Lung (tissue), 12 donors: Measurements from ENCODE around the gene MBLAC2. TPM values are rescaled to one million over a fixed set of nuclear protein-coding genes. Genes with fewer than 3 reads are reported as not detected.
A peak's percentile ranks its signal among the peaks of the same experiment; 100 is the strongest.

ENCODE experiments used
- ATAC-seq: fragments of 200-7000 bp; cut with Tn5 transposase; one replicate; pipeline ENCODE4 v1.9.1; 2020; ENCODE audit warnings: moderate number of reproducible peaks; ENCODE audit not compliant: insufficient read depth, low FRiP score
- DNase-seq, 3 donors: peaks; one replicate each; pipeline ENCODE4 v3.0.0-alpha.2; 2013 to 2017
- H3K27ac ChIP-seq, 2 donors: one replicate each; pipeline ENCODE4 v1.5.1; 2013; ENCODE audit warnings: mild to moderate bottlenecking in 2 of 2, moderate library complexity in 2 of 2, control low read depth in 1 of 2, inconsistent platforms in 1 of 2, low read depth in 1 of 2, low read length in 1 of 2
- H3K27me3 ChIP-seq, 3 donors: one replicate each; pipeline ENCODE4 v1.5.1; 2013; ENCODE audit warnings: low read length in 2 of 3; ENCODE audit not compliant: control insufficient read depth in 3 of 3, insufficient read depth in 3 of 3
- H3K36me3 ChIP-seq, 4 donors: one replicate each; pipeline ENCODE4 v1.5.1; 2013; ENCODE audit warnings: low read length in 4 of 4, mild to moderate bottlenecking in 1 of 4, moderate library complexity in 1 of 4; ENCODE audit not compliant: control insufficient read depth in 4 of 4, insufficient read depth in 4 of 4
- H3K4me1 ChIP-seq, 5 donors: one replicate each; pipeline ENCODE4 v1.5.1; 2013; ENCODE audit warnings: low read length in 5 of 5, mild to moderate bottlenecking in 2 of 5, moderate library complexity in 1 of 5; ENCODE audit not compliant: control insufficient read depth in 5 of 5, insufficient read depth in 5 of 5
- H3K4me3 ChIP-seq: one replicate; pipeline ENCODE4 v1.5.1; 2013; ENCODE audit warnings: mild to moderate bottlenecking, control low read depth, moderate library complexity
- H3K9ac ChIP-seq, 2 donors: one replicate each; pipeline ENCODE4 v1.5.1; 2013; ENCODE audit warnings: low read length in 2 of 2, control low read depth in 1 of 2; ENCODE audit not compliant: insufficient read depth in 1 of 2
- H3K9me3 ChIP-seq, 4 donors: one replicate each; pipeline ENCODE4 v1.5.1; 2013; ENCODE audit warnings: low read length in 3 of 4, mild to moderate bottlenecking in 1 of 4, moderate library complexity in 1 of 4; ENCODE audit not compliant: control insufficient read depth in 4 of 4, insufficient read depth in 3 of 4
- CTCF ChIP-seq: IDR thresholded peaks from 2 replicates; pipeline ENCODE4 v1.5.1; 2012; ENCODE audit warnings: mild to moderate bottlenecking; ENCODE audit errors: control extremely low read depth, extremely low read depth
- WGBS, 2 donors: extraction: QIAGEN DNeasy Blood & Tissue Kit; methylation state at CpG; one replicate each; pipeline ENCODE4 v1.1.7; 2013; 5-methylcytosine and 5-hydroxymethylcytosine counted together
- polyA plus RNA-seq, 2 donors: library from polyadenylated mRNA; stranded (reverse); fragments of 200-250 nt; gene quantifications; one replicate each; pipeline ENCODE4 v1.2.1, GENCODE V29; 2013
- total RNA-seq, 2 donors: library from RNA; depleted of rRNA in 1 of 2; stranded (reverse); fragments of >200 nt in 1 of 2; gene quantifications; one replicate each; pipeline ENCODE4 v1.2.1, GENCODE V29; 2014 to 2021
- donor health status: control.
- donor health status: control.
- donor health status: Bipolar disorder and iron deficiency.
- donor health status: healthy.
- donor health status: DM: yes; HTN: yes; CAD: no.

Gene MBLAC2
- total and polyA plus RNA-seq, 4 donors = 1.9 to 6.5 (median 3.3) TPM

- no peak overlapping the region for H3K4me3 ChIP-seq
- peaks cover 3 to 14% (median 4%) of the 10 kb centered on the region in 5 donors for H3K4me1 ChIP-seq
- no peak for DNase-seq
- 72 to 90% methylated on average over 8 of the region's 8 CpGs for WGBS, 2 donors
- no peak for ATAC-seq
- peak overlapping the region in 1 of 2 donors; percentile 8 for H3K27ac ChIP-seq
- no peaks in the 10 kb centered on the region for H3K27me3 ChIP-seq
- TF ChIP-seq CTCF = no peak
- H3K36me3 ChIP-seq = no peaks in the 10 kb centered on the region
- H3K9me3 ChIP-seq = no peaks in the 10 kb centered on the region
- H3K9ac ChIP-seq = no peak overlapping the region
Observed at GRCh38 chr5:90477621-90478215, 3.1 kb upstream of the MBLAC2 start.

- no peaks in the 10 kb centered on the region for H3K27me3 ChIP-seq
- DNase-seq = no peak
- 59 to 82% methylated on average over 2 of the region's 2 CpGs for WGBS, 2 donors
- no peak overlapping the region for H3K9ac ChIP-seq
- no peaks in the 10 kb centered on the region for H3K9me3 ChIP-seq
- no peak for TF ChIP-seq CTCF
- H3K36me3 ChIP-seq = no peaks in the 10 kb centered on the region
- no peak overlapping the region for H3K27ac ChIP-seq
- peaks cover 3 to 20% (median 4%) of the 10 kb centered on the region in 5 donors for H3K4me1 ChIP-seq
- no peak overlapping the region for H3K4me3 ChIP-seq
- no peak for ATAC-seq
Observed at GRCh38 chr5:90477073-90477472, 2.5 kb upstream of the MBLAC2 start.

- no peak for DNase-seq
- ATAC-seq = no peak
Observed at GRCh38 chr5:90476391-90476790, 1.8 kb upstream of the MBLAC2 start.

More at GRCh38 chr5:90476391-90476790, 1.8 kb upstream of the MBLAC2 start:
- Histone ChIP-seq H3K9ac (no peak overlapping the region), H3K27me3 (no peaks in the 10 kb centered on the region), H3K9me3 (no peaks in the 10 kb centered on the region), H3K4me3 (no peak overlapping the region), H3K27ac (no peak overlapping the region), H3K4me1 (peaks cover 3 to 20% (median 4%) of the 10 kb centered on the region in 5 donors), H3K36me3 (no peaks in the 10 kb centered on the region)
- 68 to 80% methylated on average over 3 of the region's 3 CpGs for WGBS, 2 donors
- no peak for TF ChIP-seq CTCF
